HepG2 (cell line): ENCODE data around the gene UTP25. TPM values are rescaled to one million over a fixed set of nuclear protein-coding genes. Genes with fewer than 3 reads are reported as not detected.

Experiments
- ARID5B ChIP-seq: IDR thresholded peaks from 2 replicates; pipeline ENCODE4 v1.4.0; 2020; ENCODE audit warnings: mild to moderate bottlenecking, missing genetic modification reagents
- CHCHD3 ChIP-seq: sonication (generic); formaldehyde crosslinking; IDR thresholded peaks from 2 replicates; pipeline ENCODE4 v1.8.0; 2022; ENCODE audit warnings: mild to moderate bottlenecking, missing genetic modification reagents, moderate library complexity
- DNMT3B ChIP-seq: conservative IDR thresholded peaks from 2 replicates; pipeline ENCODE4 v1.6.1; 2016; ENCODE audit warnings: missing biosample characterization, control low read depth
- EHMT2 ChIP-seq: fragments of 200-600 bp; sonication (generic); IDR thresholded peaks from 2 replicates; pipeline ENCODE4 v1.7.0; 2017; ENCODE audit warnings: antibody characterized with exemption, low read depth, low read length, borderline replicate concordance
- GTF2F1 ChIP-seq: fragments of 150-350 bp; IDR thresholded peaks from 2 replicates; pipeline ENCODE4 v1.6.1; 2014; ENCODE audit warnings: low read length
- HES4 ChIP-seq: sonication (generic); formaldehyde crosslinking; IDR thresholded peaks from 2 replicates; pipeline ENCODE4 v1.9.0; 2021; ENCODE audit warnings: mild to moderate bottlenecking, missing genetic modification reagents, borderline replicate concordance
- HNF4G ChIP-seq, 2 experiments: sonication (generic) in 1 of 2; formaldehyde crosslinking in 1 of 2; IDR thresholded peaks; 2 replicates each; pipeline versions ENCODE4 v1.4.0 to v1.6.1; 2011 to 2020; ENCODE audit warnings: borderline replicate concordance in 2 of 2, low read depth in 2 of 2, mild to moderate bottlenecking in 2 of 2, low read length in 1 of 2, missing genetic modification reagents in 1 of 2, moderate library complexity in 1 of 2
- HNRNPH1 ChIP-seq: fragments of 200-400 bp; formaldehyde crosslinking; optimal IDR thresholded peaks from 2 replicates; pipeline ENCODE3; 2017; ENCODE audit warnings: mild to moderate bottlenecking, low read depth, low read length
- LBX2 ChIP-seq: sonication (generic); formaldehyde crosslinking; IDR thresholded peaks from 2 replicates; pipeline ENCODE4 v1.5.0; 2020; ENCODE audit warnings: missing genetic modification reagents, mild to moderate bottlenecking, borderline replicate concordance
- NFIB ChIP-seq: sonication (generic); formaldehyde crosslinking; IDR thresholded peaks from 2 replicates; pipeline ENCODE4 v1.9.0; 2021; ENCODE audit warnings: missing genetic modification reagents, mild to moderate bottlenecking, borderline replicate concordance
- NFRKB ChIP-seq: fragments of 450-650 bp; IDR thresholded peaks from 2 replicates; pipeline ENCODE4 v1.6.1; 2017
- NR2C2 ChIP-seq: sonication (generic); formaldehyde crosslinking; IDR thresholded peaks from 2 replicates; pipeline ENCODE4 v1.4.0; 2020; ENCODE audit warnings: missing genetic modification reagents, mild to moderate bottlenecking, moderate library complexity, borderline replicate concordance
- NRL ChIP-seq: sonication (generic); formaldehyde crosslinking; IDR thresholded peaks from 2 replicates; pipeline ENCODE4 v1.5.0; 2020; ENCODE audit warnings: missing genetic modification reagents, mild to moderate bottlenecking, moderate library complexity, borderline replicate concordance
- SRF ChIP-seq: IDR thresholded peaks from 2 replicates; pipeline ENCODE4 v1.6.1; 2011; ENCODE audit warnings: mild to moderate bottlenecking, low read depth, low read length, moderate library complexity
- WIZ ChIP-seq: sonication (generic); formaldehyde crosslinking; IDR thresholded peaks from 2 replicates; pipeline ENCODE4 v1.5.1; 2020; ENCODE audit warnings: mild to moderate bottlenecking, missing genetic modification reagents
- ZMYM2 ChIP-seq: sonication (generic); formaldehyde crosslinking; IDR thresholded peaks from 2 replicates; pipeline ENCODE4 v1.8.0; 2022; ENCODE audit warnings: mild to moderate bottlenecking, missing genetic modification reagents
- ZNF138 ChIP-seq: sonication (generic); formaldehyde crosslinking; IDR thresholded peaks from 2 replicates; pipeline ENCODE4 v1.5.0; 2020; ENCODE audit warnings: mild to moderate bottlenecking, low read depth, missing genetic modification reagents
- ZNF501 ChIP-seq: sonication (generic); formaldehyde crosslinking; IDR thresholded peaks from 2 replicates; pipeline ENCODE4 v1.5.1; 2020; ENCODE audit warnings: mild to moderate bottlenecking, moderate library complexity, missing genetic modification reagents
- ZNF644 ChIP-seq: IDR thresholded peaks from 2 replicates; pipeline ENCODE4 v1.6.1; 2016; ENCODE audit warnings: low read depth
- ZNF678 ChIP-seq: sonication (generic); formaldehyde crosslinking; IDR thresholded peaks from 2 replicates; pipeline ENCODE4 v1.4.0; 2020; ENCODE audit warnings: mild to moderate bottlenecking, missing genetic modification reagents
- ZXDC ChIP-seq: sonication (generic); formaldehyde crosslinking; IDR thresholded peaks from 2 replicates; pipeline ENCODE4 v1.5.0; 2020; ENCODE audit warnings: mild to moderate bottlenecking, missing genetic modification reagents
- polyA plus RNA-seq, 8 experiments: library from polyadenylated mRNA; depleted of rRNA in 3 of 8; stranded (reverse) in 7 of 8; unstranded in 1 of 8; fragments of >200 nt; fragmentation: Illumina TruSeq in 4 of 8; extraction: Trizol in 4 of 8; gene quantifications; 2 replicates each; pipeline versions ENCODE4 v1.2.1 to v1.2.3, GENCODE V29; 2011 to 2016; ENCODE audit warnings: low read depth in 4 of 8, missing spikeins in 1 of 8, mixed read lengths in 1 of 8; ENCODE audit not compliant: insufficient read depth in 1 of 8
- total RNA-seq, 5 experiments: library from RNA; depleted of rRNA; stranded (reverse); fragments of >200 nt; fragmentation: Illumina TruSeq; extraction: Trizol; gene quantifications; 2 replicates each; pipeline ENCODE4 v1.2.3, GENCODE V29; 2016; ENCODE audit warnings: low read depth in 1 of 5
- TF ChIP-seq, protein P1 (sequence below): sonication (generic); formaldehyde crosslinking; IDR thresholded peaks from 2 replicates; pipeline ENCODE4 v1.8.0; 2022; ENCODE audit warnings: missing genetic modification reagents, low read depth, mild to moderate bottlenecking, borderline replicate concordance

Gene UTP25
- total and polyA plus RNA-seq, 2 of the 13 experiments (the other 11 are each of a cell fraction or from before 2014, with no cell fraction given): 4.8 to 5.7 TPM

DNA sequence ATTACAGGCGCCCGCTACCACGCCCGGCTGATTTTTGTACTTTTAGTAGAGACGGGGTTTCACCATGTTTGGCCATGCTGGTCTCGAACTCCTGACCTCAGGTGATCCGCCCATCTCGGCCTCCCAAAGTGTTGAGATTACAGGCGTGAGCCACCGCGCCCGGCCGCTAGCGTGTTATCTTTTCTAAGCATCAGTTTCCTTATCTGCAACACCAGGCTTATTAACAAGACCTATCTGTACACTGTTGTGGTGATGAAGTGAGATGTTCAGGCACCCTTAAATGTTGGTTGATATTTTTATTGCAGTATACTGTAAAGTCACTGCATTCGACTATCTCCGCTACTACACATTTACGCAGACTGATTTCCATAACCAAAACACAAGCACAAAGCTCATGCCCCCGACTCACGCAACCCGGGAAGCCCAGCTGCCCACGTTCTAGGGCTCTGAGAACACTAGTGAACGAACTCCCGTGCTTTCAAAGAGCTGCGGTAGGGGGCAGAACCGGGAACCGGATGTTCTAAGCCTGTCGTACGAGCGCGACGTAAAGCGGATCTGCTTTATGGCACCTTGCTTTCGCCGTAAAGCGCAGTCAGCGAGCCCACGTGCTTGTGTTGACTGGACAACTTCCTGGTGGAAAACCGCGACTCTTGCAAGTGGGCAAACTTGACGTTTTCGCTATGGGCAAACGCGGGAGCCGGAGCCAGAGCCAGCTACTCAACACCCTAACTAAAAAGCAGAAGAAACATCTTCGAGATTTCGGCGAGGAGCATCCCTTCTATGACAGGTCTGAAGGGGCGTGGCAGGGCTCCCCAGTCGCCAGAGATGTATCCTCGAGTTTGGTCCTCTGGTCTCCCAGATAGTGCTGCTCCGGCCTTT, at the start of gene UTP25 (continued):
- TF ChIP-seq HNF4G (IDR thresholded peaks at IDR 0.05; ENCODE audit: borderline replicate concordance, low read depth, low read length) (no peak), HNF4G (CRISPR knock-in tag; IDR thresholded peaks at IDR 0.05; ENCODE audit: borderline replicate concordance, low read depth) (no peak), HES4 (CRISPR knock-in tag) (no peak), HNRNPH1 (no peak), NFRKB (no peak), CHCHD3 (CRISPR knock-in tag) (no peak), ZXDC (CRISPR knock-in tag) (no peak), NFIB (no peak), ZNF138 (CRISPR knock-in tag) (peak; percentile 38; the same call in 1 of the 2 replicates), ZMYM2 (CRISPR knock-in tag) (peak; percentile 65; the same call in 1 of the 2 replicates), WIZ (CRISPR knock-in tag) (no peak), ZNF644 (CRISPR knock-in tag) (no peak), NRL (CRISPR knock-in tag) (no peak; the same call in 1 of the 2 replicates), LBX2 (CRISPR knock-in tag) (no peak), ZNF501 (peak; percentile 95), SRF (no peak), DNMT3B (CRISPR knock-in tag) (0 out of 2 replicates have a peak, but pooled peaks have one; percentile 36), NR2C2 (CRISPR knock-in tag) (peak; percentile 67), GTF2F1 (no peak), EHMT2 (no peak; the same call in 1 of the 2 replicates), ZNF678 (CRISPR knock-in tag) (0 out of 2 replicates have a peak, but pooled peaks have one; percentile 22), ARID5B (CRISPR knock-in tag) (0 out of 2 replicates have a peak, but pooled peaks have one; percentile 40)
- TF ChIP-seq, protein P1, sequence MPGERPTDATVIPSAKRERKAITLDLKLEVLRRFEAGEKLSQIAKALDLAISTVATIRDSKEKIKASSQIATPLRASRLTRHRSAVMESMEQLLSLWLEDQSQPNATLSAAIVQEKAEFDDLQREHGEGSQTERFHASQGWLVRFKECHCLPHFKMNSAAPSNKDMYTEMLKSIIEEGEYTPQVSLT (CRISPR knock-in tag): no peak
